HG03060 (cell line): ENCODE results near the gene SUMO4.

Experiments used
- ATAC-seq: cut with Tn5 transposase; IDR thresholded peaks from one replicate; pipeline ENCODE4 v1.9.1; 2021; ENCODE audit warnings: low read depth, moderate number of reproducible peaks; ENCODE audit not compliant: unreplicated experiment

The SUMO4 gene

DNA sequence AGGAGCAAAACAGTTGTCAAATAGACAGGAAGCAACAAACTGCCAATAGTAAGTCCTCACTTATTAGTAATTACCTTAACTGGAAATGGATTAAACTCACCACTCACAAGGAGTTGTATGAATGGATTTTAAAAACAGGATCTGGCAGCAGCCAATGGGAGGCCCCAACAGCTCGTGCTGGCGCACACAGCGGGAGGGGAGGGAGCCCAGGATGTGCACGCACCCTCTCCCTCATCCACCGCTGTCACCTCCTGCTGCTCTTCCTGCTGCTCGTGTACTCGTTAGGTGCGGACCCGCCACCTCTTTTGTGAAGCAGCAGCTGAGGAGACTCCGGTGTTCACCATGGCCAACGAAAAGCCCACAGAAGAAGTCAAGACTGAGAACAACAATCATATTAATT lies at the start of gene SUMO4:
Gene SUMO4 (plus strand): TSS at position 213 of the 400 bp plus-strand sequence. CDS start 130 bp downstream, at position 343.
- no peak for ATAC-seq

DNA sequence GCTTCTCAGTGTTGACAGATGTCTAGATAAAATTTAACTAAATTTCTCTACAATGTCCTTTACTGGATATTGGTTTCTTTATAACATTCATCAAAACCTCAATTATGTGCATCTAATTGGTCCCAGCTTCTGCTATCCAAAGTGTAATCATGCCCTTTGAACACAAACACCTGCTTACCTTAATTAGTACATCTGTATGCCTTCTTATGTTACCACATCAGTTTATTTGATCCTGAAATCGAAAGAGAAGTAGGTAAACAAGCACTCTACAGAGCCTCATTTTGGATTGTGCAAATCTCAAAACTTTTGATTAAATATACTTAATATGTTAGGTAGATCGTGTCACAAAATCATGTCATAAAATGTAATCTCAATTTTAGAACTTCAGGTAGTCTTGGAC lies 46.1 kb upstream of the SUMO4 start:
- ATAC-seq = no peak

DNA sequence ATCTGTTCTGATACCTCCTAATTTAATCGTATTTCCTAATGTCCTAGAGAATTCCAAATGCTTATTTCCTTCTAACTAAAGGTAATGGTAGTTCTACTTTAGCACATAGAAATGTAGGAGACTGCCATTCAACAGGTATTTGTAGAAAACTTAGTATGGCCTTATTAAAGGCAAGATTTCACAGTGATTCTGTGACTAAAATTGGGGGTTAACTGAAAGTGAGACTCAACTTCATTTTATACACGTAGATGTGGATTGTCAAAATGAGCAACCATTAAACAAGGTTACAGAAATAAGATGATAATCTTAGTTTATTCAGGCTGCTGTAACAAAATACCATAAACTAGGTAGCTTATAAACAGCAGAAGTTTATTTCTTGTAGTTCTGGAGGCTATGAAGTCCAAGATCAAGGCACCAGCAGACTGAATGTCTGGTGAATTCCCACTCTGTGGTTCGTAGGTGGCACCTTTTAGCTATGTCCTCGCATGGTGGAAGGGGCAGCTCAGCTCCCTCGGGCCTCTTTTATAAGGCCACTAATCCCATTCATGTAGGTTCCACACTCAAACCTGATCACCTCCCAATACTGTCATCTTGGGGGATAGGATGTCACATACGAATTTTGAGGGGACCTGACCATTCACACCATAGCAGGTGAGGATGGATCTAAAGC lies 43.8 kb upstream of the SUMO4 start:
- no peak for ATAC-seq

DNA sequence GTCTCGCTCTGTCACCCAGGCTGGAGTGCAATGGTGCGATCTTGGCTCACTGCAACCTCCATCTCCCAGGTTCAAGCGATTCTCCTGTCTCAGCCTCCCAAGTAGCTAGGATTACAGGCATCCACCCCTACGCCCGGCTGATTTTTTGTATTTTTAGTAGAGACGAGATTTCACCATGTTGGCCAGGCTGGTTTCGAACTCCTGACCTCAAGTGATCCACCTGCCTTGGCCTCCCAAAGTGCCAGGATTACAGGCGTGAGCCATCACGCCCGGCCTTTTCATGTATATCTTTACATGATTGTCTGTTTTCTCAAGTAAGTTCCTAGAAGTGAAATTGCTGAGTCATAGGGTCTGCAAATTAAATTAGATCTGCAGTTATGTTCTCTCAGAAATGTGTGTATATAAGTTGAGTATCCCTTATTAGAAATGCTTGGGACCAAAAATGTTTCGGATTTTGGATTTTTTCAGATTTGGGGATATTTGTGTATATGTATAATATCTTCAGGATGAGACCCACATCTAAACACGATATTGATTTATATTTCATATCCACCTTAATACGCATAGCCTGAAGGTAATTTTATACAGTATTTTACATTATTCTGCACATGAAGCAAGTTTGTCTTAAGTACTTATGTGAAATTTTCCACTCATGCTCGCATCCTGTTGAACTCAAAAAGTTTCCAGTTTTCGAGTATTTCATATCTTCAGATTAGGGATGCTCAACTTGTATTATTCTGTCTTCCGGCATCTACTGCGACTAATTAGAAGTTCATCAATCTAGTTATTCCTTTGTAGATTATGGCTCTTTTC lies 42.1 kb upstream of the SUMO4 start:
- no peak for ATAC-seq

DNA sequence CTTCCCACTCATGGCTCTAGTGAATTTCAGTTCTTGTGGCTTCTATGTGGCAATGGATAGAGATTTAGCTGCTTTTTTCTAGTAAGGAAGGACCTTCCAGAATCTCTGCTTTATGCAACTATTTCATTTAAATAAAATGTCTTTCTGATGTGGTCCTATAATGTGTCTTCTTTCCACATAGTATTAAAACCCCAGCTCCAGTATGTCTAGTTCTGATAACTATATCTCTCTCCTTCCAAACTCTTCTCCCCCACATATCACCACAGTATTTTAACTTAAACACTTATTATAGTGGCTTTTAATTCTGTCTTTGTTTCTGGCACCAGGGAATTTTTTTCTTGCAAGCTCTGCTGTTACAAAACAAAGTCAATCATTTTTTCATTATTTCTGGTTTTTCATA lies 40.6 kb upstream of the SUMO4 start:
- no peak for ATAC-seq

DNA sequence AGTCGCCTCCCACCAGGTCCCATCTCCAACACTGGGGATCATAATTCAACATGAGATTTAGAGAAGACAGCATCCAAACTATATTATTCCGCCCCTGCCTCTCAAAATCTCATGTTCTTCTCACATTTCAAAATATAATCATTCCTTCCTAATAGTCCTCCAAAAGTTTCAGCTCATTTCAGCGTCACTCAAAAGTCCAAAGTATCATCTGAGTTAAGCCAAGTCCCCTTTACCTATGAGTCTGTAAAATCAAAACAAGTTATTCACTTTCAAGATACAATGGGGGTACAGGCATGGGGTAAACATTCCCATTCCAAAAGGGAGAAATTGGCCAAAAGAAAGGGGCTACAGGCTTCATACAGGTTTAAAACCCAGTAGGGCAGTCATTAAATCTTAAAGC lies 39.5 kb upstream of the SUMO4 start:
- ATAC-seq = no peak

DNA sequence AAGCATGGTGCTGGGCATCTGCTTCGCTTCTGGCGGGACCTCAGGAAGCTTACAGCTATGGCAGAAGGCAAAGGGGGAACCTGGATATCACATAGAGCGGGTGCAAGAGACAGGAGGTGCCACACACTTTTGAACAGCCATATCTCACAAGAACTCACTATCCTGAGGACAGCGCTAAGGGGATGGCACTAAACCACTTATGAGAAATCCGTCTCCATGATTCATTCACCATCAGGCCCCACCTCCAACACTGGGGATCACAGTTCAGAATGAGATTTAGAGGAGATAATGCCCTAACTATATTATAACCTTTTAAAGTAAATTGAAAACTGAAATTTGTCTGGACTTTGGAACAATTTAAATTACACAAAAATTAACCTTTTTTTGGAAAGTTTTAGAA lies 37.8 kb upstream of the SUMO4 start:
- no peak for ATAC-seq

DNA sequence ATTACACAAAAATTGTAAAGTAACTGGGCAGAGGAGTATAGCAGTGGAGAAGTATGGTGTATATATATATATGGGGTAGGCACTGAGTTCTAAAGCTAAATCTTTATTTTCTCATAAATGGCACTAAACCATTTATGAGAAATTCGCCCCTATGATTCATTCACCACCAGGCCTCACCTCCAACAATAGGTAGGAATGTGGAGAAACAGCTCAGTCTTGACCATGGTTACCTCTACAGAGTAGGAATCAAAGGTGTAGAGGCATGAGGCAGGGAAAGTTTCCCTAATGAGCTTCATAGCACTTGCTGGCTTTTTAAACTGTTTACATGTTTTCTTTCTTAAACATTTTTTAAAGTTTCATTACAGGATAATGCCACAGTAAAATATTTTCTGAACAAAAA lies 36.9 kb upstream of the SUMO4 start:
- ATAC-seq = no peak

DNA sequence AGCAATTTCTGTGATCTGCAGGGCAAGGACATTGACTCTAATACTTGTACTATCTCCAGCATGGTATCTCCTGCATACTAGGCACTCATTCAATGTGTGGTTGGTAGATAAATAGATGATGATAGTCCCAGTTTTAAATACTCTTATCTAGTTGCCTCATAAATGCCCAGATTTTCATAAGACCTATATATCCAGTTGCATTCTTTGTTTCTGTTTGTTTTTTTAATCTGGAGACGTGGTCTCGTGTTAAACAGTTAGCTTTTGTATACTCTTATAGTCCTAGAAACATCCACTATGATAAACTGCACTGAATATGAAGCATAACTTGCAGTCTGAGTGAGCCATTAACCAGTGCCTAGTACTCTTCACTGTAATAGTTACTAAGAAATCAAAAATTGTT lies 35.5 kb upstream of the SUMO4 start:
- ATAC-seq = no peak

DNA sequence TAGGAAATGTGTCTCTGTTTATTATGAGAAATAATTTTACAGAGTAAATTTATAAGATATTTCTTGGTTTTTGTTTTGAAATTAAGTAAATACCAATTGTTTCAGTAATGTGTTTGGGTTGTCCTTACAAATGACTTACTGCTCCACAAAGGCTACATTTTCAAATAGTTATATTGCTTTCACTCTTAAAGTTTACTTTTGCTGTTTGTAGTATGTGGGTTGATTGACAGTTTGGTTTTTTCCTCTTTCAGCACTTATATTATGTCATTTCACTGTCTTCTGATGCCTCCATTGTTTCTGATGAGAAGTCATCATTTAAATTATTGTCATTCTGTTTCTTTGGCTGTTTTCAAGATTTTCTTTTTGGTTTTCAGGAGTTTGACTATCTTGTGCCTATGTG lies 34.9 kb upstream of the SUMO4 start:
- ATAC-seq = no peak

DNA sequence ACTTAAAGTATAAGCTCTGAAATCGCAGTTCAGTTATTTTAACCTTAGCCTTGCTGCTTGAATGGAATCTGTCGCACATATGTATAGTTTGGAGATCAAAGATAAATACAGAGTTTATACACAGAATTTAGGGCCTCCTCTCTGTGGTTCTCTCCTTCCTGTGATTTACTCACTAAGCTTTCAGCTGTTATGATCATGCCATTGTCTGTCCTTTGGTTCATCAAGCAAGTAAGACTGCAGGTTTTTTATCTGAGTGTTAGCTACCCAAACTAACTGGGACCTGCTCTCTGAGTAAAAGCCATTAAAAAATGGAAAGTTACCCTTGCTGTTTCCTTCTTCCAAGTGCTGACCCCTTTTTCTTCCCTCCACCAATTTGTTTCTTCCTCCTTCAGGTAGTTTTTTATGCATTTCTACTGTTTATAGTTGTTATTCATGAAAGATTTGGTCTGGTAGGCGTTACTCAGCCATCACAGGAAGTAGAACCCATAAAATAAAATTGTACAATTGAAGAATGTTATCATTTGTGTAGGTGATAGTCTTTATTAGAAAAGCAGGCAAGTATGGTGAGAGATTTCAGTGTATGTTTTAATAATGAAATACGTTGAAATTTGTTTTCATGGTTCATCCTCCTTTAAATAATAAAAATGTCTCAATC lies 33.7 kb upstream of the SUMO4 start:
- no peak for ATAC-seq

DNA sequence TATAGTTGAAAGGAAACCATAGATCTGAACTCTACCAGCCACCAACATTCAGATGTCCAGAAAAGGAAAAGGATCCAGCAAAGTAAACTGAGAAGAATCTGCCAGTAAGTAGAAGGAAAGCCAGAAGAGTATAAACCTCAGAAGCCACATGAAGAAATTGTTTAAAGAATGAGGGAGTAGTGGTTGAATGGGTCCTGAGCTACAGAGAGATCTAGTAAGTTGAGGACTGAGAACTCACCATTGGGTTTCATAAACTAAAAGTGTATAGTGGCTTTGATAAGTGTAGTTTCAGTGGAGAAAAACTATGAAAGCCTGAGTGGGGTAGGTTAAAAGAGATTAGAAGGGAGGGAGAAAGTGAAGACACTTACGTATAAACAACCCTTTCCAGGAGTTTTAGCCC lies 32.0 kb upstream of the SUMO4 start:
- ATAC-seq = no peak

DNA sequence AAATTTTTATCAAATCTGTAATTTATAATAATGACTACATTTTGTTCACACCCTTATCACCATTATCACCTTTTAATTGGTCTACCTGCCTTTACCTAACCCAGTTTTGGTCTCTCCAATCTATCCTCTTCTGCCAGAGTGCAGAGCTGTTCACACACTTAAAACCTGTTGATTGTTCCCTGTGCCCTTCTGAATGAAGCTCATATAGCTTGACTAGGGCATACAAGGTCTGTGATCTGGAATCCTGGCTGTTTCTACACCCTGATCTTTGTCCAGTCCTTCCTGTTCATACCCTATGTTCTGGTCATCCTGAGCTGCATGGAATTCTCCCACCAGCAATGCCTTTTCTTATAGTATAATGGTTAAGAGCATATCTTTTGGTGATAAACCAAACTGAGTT lies 28.9 kb upstream of the SUMO4 start:
- no peak for ATAC-seq

DNA sequence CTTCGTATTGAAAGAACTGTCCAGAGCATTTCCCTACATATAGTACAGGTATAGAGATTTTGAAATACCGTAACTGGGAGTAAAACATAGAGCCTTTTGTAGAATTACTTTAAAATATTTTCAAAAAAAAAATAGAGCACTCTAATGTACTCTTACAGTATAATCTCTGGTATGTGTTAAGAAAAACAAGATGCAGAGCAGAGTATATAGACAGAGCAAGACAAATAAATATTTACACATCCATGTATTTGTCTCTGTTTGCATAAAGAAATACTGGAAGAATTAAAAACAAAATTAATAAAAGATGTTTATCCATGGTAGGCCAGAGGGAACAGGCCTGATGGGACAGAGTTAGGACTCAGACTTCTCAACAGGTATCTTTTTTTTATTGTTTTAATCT lies 28.0 kb upstream of the SUMO4 start:
- no peak for ATAC-seq

DNA sequence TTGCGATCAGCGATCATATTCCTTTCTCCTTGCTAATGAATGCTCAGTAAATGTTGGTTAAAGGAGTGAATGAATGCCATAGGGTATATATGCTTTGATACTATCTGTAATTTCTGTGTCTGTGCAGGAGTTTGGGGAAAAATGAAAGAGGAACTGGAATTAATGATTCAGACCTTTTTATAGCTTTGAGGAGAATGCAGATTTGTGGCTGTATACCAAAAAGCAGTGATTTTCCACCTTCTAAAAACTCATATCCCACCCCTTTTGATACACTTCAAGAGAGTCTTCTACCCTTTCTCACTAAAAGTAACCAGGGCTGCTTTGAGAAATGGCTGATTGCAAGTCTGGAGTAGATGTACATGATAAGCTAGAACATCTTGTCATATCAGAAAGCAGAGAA lies 26.6 kb upstream of the SUMO4 start:
- no peak for ATAC-seq

DNA sequence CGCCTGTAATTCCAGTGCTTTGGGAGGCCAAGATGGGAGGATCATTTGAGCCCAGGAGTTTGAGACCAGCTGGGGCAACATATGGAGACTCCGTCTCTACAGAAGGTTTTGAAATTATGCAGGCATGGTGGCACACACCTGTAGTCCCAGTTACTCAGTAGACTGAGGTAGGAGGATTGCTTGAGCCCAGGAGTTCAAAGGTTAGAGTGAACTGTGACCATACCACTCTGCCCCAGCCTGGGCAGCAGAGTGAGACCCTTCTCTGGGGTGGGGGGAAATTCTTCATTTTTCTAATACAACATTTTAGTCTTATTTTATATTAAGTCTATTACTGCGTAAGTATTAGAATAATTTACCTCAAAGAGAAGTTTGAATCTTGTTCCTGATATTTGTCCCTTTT lies 20.1 kb upstream of the SUMO4 start:
- ATAC-seq = no peak

DNA sequence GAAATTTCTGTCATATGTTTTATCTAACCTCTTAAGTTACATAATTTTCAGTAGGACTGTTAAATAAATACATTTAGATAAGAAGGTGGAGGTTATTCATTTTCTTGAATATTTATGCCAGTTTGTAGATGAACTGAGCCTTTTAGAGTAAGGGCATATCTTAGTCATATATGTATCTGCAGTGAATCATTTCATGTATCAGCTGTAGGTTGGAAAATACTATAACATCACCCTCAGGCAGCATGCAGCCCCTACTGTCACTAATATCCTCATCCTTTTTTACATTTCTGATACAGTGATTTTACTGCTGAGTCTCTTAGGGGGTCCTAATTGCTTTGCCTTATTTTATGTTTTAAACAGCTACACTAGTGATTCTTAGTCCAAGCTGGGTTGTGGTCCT lies 19.5 kb upstream of the SUMO4 start:
- ATAC-seq = no peak

DNA sequence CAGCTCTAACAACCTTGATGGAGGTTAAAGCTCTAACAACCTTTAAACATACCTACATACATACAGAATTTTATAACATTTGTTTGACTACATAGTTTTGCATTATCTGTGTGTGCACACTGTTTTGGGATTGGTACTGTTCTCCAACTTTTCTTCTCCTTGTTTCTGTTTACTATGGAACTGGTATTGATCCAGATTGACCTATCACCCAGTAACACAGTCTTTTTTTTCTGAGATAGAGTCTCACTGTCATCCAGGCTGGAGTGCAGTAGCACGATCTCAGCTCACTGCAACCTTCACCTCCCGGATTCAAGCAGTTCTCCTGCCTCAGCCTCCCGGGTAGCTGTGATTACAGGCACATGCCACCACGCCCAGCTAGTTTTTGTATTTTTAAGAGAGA lies 16.7 kb upstream of the SUMO4 start:
- ATAC-seq = no peak

DNA sequence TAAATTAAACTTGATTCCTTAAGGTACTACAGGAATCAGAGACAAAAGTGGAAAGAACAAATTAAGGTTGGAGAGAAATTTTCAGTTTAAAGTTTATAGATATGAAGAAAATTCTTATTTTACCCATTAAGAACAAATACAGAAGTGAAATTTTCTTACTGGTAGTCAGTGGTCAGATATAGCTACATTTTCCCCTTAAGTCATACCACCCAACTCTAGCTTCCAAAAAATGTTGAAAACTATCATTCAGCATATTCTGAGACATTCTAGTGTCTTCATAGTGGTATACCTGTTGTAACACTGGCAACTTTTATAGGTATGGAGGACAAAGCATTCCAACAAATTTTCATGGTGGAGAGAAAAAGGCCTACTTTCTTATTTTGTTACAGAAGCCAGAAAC lies 15.6 kb upstream of the SUMO4 start:
- ATAC-seq = no peak

DNA sequence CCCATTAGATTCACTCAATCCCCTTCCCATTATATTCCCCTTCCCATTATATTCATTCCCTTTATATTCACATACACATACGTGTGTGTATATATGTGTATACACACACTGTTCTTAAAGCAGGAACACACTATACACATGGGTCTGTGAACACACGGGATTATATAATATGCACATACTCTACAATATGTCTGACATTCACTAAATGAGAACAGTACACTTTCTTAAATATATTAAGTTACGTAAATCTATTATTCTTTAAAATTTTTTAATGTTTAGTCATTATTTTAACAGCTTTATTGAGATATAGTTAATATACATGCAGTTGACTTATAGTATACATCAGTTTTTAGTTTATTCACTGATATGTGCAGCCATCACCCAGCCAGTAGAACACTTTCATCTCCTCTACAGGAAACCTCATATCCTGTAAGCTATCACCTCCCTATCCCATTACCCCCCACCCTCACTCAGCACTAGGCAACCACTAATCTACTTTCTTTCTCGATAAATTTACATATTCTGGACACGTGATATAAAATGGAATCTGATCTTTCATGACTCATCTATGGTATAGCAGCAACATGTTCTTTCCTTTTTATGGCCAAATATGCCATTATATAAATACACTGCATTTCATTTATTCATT lies 13.9 kb upstream of the SUMO4 start:
- no peak for ATAC-seq

DNA sequence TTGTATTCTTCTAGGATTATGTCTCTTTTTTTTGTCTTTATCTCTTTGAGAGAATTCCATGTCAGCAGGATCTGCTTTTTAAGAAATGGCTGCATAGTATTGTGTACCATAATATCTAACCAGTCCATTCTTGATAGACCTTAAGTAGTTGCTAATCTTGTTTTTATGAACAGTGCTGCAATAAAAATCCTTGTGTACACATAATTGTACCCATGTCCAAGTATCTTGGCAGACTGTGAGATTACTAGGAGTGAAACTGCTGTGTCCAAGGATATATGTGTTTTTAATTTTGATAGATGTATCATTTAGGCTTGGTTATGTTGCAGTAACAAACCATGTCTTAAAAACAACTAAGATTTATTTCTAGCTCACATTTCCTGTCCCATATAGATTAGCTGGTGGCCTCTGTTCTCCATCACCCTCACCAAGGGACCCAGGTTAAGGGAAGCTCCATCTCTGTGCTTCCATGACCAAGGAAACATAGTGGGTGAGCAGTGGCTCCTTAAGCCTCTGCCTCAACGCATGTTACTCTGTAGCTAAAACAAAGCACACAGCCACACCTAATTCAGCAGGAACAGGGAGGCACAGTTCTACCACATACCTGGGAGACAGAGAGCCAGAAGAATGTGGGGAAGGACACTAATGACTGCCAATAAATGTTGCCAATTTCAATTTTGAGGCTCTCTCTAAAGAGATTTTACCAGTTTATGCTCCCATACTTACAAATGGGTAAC lies 12.1 kb upstream of the SUMO4 start:
- ATAC-seq = no peak
